ENCODE measurements around the gene TSHZ2.
"Not testable (repeated sequence)": the region's sequence is repeated elsewhere in the genome, so short reads cannot be mapped to it uniquely, and the experiment has no call there.

TSHZ2 gene

GRCh38 chr20:53492212-53492611 is 520.1 kb downstream of the TSHZ2 start:
- DNase-seq, result no peak

GRCh38 chr20:53493311-53493857 is 521.2 kb downstream of the TSHZ2 start:
- no peak for DNase-seq

DNA sequence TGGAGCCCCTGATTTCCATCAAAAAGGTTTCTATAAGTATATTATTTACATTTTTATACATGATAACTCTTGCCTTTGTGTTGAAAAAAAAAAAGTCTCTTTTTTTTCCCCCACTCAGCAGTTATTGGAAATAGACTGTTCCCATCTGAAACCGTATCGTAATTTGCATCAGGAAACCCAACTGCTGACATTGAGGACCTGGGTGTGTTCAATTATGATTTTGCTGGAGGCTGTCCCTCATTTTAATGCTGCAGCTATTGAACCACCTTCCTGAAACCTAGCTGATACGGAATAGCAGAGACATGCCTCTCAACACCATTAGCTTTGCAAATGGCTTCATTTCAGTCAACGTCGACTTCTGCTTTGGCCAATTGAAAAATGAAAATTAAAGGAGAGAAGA is 522.6 kb downstream of the TSHZ2 start:
- DNase-seq, result no peak

DNA sequence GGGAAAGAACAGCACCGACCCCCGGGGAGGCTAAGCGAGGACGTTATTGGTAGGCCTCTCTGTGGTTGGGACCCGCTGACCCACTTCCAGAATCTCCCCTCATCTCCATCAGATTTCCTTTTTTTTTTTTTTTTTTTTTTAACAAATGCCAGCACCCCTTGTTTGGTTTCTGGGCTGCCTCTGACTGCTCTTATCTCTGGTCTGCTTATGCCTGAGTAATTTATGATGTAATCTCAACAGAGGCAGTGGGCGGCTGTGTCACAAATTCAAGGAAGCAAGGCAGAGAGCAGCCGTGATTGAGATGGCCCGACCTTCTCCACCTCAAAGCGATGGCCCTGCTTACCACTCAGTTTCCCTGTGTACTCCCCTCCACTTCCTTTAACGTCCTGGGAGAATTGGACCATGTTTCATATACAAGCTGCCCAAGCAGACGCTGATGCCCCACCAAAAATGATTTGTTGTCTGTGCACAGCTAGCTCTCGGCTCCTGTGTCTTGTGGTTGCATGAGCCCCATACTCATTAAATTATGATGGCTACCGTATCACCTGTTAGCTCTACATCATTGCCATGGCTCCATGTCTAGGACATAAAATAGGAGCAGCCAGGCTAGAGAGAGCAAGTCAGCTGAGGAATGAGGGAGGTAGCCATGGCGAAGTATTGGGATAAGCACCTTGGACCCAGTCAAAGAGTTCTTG is 523.4 kb downstream of the TSHZ2 start:
- no peak for DNase-seq

- no peak for DNase-seq
Measured at GRCh38 chr20:53497246-53497645, 525.1 kb downstream of the TSHZ2 start.

DNA sequence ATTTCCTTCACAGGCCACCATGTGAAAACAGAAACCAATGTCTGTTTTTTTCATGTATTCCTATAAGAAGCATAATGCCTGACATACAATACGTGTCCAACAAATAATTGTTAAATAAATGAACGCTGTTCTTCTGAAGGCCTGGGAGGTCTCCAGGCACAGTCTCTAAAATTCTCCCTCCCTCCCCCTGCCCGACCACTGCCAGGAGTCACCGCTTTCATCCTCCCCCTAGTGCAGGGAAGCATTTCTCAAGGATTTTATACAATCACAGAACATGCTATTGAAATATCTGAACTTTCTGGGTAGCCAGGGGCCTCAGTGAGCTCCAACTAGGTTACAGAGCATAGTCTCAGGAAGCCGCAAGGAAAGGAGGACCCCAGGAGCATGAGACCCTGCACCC is 526.2 kb downstream of the TSHZ2 start:
- no peak for DNase-seq

DNA sequence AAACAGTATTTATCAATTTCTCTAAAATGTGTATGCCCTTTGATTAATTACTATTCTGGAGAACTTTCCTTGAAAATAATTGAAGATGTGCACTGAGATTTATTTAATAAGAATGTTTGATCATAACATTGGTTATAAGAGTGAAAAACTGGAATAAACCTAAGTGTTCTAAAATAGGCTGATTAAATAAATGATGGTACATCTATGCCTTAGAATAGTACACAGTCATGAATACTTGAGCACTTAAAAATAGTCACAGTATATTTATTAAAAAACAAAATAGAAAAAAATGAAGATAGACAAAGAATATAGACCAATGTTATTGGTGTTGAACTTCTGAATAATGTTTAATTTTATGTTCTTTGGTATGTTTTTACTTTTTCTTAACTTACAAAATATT is 528.5 kb downstream of the TSHZ2 start:
- DNase-seq, result no peak

DNA sequence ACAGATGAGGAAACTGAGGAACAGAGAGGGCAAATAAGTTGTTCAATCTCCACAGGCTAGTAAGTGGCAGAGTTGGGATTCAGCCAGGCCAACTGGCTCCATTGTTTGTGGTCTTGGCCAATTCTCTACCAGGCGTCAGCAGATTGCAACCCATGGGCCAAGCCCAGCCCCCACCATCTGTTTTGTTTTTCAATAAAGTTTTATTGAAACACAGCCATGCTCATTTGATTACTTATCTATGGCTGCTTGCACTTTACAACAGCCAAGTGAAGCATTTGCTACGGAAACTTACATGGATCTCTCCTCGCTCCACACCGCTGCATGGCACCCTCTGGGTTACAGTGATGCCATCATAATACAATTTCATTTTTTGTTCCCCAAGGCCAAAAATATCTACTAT is 530.7 kb downstream of the TSHZ2 start:
- no peak for DNase-seq

DNA sequence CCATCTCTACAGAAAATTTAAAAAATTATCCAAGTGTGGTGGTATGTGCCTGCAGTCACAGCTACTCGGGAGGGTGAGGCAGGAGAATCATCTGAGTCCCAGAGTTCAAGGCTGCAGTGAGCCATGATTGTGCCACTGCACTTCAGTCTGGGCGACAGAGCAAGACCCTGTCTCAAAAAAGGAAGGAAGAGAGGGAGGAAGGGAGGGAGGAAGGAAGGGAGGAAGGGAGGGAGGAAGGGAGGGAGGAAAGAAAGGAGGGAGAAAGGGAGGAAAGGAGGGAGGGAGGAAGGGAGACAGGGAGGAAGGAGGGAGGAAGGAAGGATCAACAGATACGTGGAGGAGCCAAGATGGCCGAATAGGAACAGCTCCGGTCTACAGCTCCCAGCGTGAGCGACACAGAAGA is 531.4 kb downstream of the TSHZ2 start:
- peak in 2 of 3 experiments; percentile 17 to 57 for DNase-seq

GRCh38 chr20:53504106-53504505 is 531.9 kb downstream of the TSHZ2 start:
- not testable (repeated sequence) for DNase-seq

- no peak for DNase-seq
Measured at GRCh38 chr20:53510262-53510661, 538.1 kb downstream of the TSHZ2 start.

DNA sequence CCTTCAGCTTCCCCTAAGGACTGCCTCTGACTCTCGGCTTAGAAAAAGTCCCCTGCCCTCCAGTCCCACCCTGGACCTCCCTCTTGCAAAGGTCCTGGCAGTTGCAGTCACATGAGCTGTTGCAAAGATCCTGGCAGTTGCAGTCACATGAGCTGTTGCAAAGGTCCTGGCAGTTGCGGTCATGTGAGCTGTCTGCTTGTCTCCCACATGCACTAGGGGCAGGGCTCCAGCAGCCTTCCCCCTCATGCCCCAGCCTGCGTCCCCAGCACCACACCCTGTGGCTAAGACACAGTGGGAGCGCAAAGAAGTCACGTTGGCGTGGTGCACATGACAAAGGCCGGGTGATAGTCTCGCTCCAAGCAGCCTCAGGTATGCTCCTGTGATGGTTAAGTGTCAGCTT is 538.5 kb downstream of the TSHZ2 start:
- DNase-seq, result no peak

DNA sequence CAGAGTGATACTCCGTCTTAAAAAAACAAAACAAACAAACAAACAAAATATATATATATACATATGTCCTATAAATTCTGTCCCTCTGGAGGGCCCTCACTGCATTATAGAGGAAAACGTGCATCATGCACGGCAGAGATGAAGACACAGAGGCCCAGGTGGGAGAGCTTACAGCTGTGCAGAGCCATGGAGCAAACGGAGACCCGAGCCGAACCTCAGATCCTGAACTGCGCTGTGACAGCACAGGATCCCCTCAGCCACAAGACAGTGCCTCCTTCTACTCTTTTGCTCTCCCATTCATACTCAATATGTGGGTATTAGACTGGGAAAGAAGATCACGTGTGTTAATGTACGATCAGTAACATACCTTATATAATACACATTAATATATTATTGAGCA is 539.9 kb downstream of the TSHZ2 start:
- no peak for DNase-seq

- DNase-seq, result no peak
Measured at GRCh38 chr20:53513168-53513488, 541.0 kb downstream of the TSHZ2 start.

DNA sequence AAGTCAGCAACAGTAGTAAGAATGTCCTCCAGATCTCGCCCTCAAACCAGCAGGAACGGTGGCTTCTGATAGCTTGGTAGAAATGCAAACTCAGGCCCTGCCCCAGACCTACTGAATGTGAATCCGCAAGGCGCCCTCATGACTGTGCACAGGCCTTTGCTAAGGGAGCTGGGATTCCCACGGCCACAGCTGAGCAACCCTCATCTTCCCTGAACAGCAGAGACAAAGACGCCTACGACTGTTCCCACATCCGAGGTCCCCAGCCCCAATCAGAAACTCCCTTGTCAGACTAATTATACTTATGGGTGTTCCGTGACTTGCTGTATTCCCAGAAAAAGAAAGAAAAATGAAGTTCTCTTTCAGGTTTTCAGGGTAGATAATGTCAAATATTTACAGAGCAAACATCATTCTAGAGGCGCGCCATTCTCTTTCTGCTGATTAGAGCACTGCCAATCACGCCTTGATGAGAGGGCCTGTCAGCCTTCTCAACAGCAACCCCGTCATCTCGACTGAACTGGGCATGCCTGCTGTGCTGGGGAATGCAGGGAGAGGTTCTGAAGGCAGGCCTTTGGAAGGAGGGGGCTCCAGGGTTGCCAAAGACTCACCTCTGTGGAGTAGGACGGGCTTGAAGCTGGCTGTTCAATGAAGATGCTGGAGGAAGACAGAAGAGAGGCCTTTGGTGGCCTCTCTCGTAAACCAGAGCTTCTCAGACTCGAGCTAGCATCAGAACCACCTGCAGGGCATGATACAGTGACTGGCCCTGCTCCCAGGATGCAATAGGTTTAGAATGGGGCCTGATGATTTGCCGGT is 541.5 kb downstream of the TSHZ2 start:
- DNase-seq, result peak in 2 of 3 experiments; percentile 18 to 30

- no peak for DNase-seq
Measured at GRCh38 chr20:53515749-53516148, 543.6 kb downstream of the TSHZ2 start.

DNA sequence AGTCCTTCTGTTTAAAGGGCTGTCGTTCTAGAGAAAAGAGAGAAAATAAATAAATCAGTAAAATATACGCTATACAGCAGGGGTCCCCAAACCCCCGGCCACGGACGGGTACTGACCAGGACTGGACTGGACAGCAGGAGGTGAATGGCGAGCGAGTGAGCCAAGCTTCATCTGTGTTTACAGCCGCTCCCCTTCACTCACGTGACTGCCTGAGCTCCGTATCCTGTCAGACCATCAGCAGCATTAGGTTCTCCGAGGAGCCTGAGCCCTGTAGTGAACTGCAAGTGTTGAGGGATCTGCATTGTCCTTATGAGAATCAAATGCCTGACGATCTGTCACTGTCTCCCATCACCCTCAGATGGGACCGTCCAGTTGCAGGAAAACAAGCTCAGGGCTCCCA is 545.0 kb downstream of the TSHZ2 start:
- DNase-seq, result no peak

GRCh38 chr20:53521421-53521820 is 549.3 kb downstream of the TSHZ2 start:
- DNase-seq, result not testable (repeated sequence)

- no peak for DNase-seq
Measured at GRCh38 chr20:53522026-53522425, 549.9 kb downstream of the TSHZ2 start.

- DNase-seq, result no peak
Measured at GRCh38 chr20:53522696-53523095, 550.5 kb downstream of the TSHZ2 start.

DNA sequence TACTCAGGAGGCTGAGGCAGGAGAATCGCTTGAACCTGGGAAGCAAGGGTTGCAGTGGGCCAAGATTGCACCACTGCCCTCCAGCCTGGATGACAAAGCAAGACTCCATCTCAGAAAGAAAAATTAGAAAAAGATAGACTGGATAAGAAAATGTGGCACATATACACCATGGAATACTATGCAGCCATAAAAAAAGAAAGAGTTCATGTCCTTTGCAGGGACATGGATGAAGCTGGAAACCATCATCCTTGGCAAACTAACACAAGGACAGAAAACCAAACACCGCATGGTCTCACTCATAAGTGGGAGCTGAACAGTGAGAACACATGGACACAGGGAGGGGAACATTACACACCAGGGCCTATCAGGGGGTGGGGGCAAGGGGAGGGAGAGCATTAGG is 551.5 kb downstream of the TSHZ2 start:
- DNase-seq, result not testable (repeated sequence)

- DNase-seq, result no peak
Measured at GRCh38 chr20:53524589-53525312, 552.6 kb downstream of the TSHZ2 start.

GRCh38 chr20:53527196-53527595 is 555.0 kb downstream of the TSHZ2 start:
- no peak for DNase-seq

GRCh38 chr20:53529658-53530057 is 557.5 kb downstream of the TSHZ2 start:
- no peak for DNase-seq
